OCI-LY1 (cell line): Measurements from ENCODE around the gene CHCHD3.
"Not testable (repeated sequence)": the region's sequence is repeated elsewhere in the genome, so short reads cannot be mapped to it uniquely, and the experiment has no call there.

Source experiments
- H2AFZ ChIP-seq: fragments of 200-600 bp; sonication (generic), shearing (Covaris generic); 2 replicates; pipeline ENCODE4 v1.6.0; 2014; ENCODE audit warnings: antibody characterized with exemption, mild to moderate bottlenecking, low read length
- H3F3A ChIP-seq: fragments of 200-600 bp; sonication (generic), shearing (Covaris generic); 2 replicates; pipeline ENCODE4 v1.6.0; 2014; ENCODE audit warnings: mild to moderate bottlenecking, antibody characterized with exemption, low read length, moderate library complexity; ENCODE audit not compliant: insufficient read depth
- H3K27ac ChIP-seq: fragments of 200-600 bp; sonication (generic); 2 replicates; pipeline ENCODE4 v1.5.1; 2014; ENCODE audit warnings: low read length, mixed run types, mild to moderate bottlenecking, low read depth; ENCODE audit not compliant: poor library complexity, severe bottlenecking
- H3K27me3 ChIP-seq: fragments of 200-600 bp; sonication (generic); 2 replicates; pipeline ENCODE4 v1.6.0; 2014; ENCODE audit warnings: antibody characterized with exemption, mild to moderate bottlenecking, low read length, moderate library complexity; ENCODE audit not compliant: insufficient read depth
- H3K36me3 ChIP-seq: fragments of 200-600 bp; sonication (generic); 2 replicates; pipeline ENCODE4 v1.6.1; 2014; ENCODE audit warnings: mild to moderate bottlenecking, antibody characterized with exemption, low read length, moderate library complexity, mixed read lengths; ENCODE audit not compliant: insufficient read depth
- H3K4me1 ChIP-seq: fragments of 200-600 bp; sonication (generic); 2 replicates; pipeline ENCODE4 v1.5.1; 2014; ENCODE audit warnings: mild to moderate bottlenecking, low read length, moderate library complexity; ENCODE audit not compliant: insufficient read depth, severe bottlenecking
- H3K4me2 ChIP-seq: fragments of 200-600 bp; sonication (generic), shearing (Covaris generic); 2 replicates; pipeline ENCODE4 v1.6.1; 2014; ENCODE audit warnings: low read length
- H3K4me3 ChIP-seq: fragments of 200-600 bp; sonication (generic); 2 replicates; pipeline ENCODE4 v1.5.1; 2014; ENCODE audit warnings: low read length, low read depth, mild to moderate bottlenecking, mixed read lengths; ENCODE audit not compliant: poor library complexity, severe bottlenecking
- H3K79me2 ChIP-seq: fragments of 200-600 bp; shearing (Covaris generic); 2 replicates; pipeline ENCODE4 v1.6.1; 2016; ENCODE audit warnings: mixed run types, low read length, mixed read lengths; ENCODE audit not compliant: insufficient read depth
- H3K9ac ChIP-seq: fragments of 200-600 bp; sonication (generic), shearing (Covaris generic); 2 replicates; pipeline ENCODE4 v1.6.1; 2014; ENCODE audit warnings: mild to moderate bottlenecking, low read length, mixed read lengths
- H3K9me2 ChIP-seq: fragments of 200-600 bp; sonication (generic), shearing (Covaris generic); 2 replicates; pipeline ENCODE4 v1.6.1; 2014; ENCODE audit warnings: low read depth, mild to moderate bottlenecking, low read length, mixed read lengths
- H3K9me3 ChIP-seq: fragments of 200-600 bp; shearing (Covaris generic); 2 replicates; pipeline ENCODE4 v1.6.1; 2014; ENCODE audit warnings: low read length, mixed read lengths
- H4K20me1 ChIP-seq: fragments of 200-600 bp; sonication (generic), shearing (Covaris generic); 2 replicates; pipeline ENCODE4 v1.6.0; 2016; ENCODE audit warnings: mild to moderate bottlenecking, low read length; ENCODE audit not compliant: insufficient read depth
- EZH2 ChIP-seq: fragments of 200-600 bp; sonication (generic), shearing (Covaris generic); IDR thresholded peaks from 2 replicates; pipeline ENCODE4 v1.8.0; 2017; ENCODE audit warnings: borderline replicate concordance, mixed run types, mild to moderate bottlenecking, antibody characterized with exemption, low read length, moderate library complexity, mixed read lengths
- TF ChIP-seq, protein P1 (sequence below): fragments of 200-600 bp; sonication (generic), shearing (Covaris generic); IDR thresholded peaks from 2 replicates; pipeline ENCODE4 v1.5.1; 2017; ENCODE audit warnings: mild to moderate bottlenecking, antibody characterized with exemption, low read length, moderate library complexity, mixed read lengths

The CHCHD3 gene

DNA sequence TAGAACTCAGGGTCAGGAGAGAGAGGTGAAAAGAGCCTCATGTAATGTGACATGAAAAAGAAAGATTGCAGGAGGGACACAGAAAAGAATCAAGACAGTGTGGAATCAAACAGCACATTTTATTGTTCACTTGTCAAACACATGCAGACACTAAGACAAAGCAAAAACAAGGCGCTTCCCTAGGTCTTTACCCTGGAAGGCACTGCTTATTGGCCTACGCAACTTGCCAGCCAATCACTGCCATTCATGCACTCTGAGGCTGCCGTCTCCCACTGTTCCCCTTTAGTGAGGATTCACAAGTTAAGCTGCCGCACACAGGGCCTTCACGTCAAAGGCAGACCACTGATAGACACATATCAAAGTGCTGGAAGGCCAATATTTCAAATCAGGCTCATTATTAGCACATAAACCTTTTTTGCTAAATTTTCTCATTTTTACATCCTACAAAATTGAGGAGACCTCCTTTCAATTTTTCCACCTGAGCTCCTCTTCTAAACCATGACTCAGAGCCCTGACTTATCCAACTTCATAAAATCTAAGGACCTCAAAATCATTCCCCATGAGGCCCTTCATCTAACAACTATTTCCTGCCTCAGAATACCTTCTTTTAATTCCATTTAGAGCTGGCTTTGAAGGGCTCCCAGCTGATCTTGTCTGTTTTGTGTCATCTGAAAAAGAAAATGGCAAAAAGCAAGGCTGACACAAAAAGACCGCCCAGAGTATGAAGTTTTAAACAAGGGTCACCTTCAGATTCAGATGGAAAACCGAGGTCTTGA is 149.4 kb downstream of the CHCHD3 start:
- Histone ChIP-seq H3K4me3 (no peak overlapping the region), H3K27me3 (no peaks in the 10 kb centered on the region), H3K4me1 (no peaks in the 10 kb centered on the region), H3K9me2 (no peaks in the 10 kb centered on the region), H4K20me1 (no peaks in the 10 kb centered on the region), H3F3A (no peaks in the 10 kb centered on the region), H3K4me2 (no peak overlapping the region), H3K9me3 (no peaks in the 10 kb centered on the region), H3K36me3 (peaks cover 18% of the 10 kb centered on the region), H2AFZ (no peak overlapping the region), H3K9ac (no peak overlapping the region), H3K27ac (no peak overlapping the region), H3K79me2 (no peaks in the 10 kb centered on the region)
- TF ChIP-seq EZH2: no peak
- TF ChIP-seq, protein P1, sequence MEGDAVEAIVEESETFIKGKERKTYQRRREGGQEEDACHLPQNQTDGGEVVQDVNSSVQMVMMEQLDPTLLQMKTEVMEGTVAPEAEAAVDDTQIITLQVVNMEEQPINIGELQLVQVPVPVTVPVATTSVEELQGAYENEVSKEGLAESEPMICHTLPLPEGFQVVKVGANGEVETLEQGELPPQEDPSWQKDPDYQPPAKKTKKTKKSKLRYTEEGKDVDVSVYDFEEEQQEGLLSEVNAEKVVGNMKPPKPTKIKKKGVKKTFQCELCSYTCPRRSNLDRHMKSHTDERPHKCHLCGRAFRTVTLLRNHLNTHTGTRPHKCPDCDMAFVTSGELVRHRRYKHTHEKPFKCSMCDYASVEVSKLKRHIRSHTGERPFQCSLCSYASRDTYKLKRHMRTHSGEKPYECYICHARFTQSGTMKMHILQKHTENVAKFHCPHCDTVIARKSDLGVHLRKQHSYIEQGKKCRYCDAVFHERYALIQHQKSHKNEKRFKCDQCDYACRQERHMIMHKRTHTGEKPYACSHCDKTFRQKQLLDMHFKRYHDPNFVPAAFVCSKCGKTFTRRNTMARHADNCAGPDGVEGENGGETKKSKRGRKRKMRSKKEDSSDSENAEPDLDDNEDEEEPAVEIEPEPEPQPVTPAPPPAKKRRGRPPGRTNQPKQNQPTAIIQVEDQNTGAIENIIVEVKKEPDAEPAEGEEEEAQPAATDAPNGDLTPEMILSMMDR: no peak

DNA sequence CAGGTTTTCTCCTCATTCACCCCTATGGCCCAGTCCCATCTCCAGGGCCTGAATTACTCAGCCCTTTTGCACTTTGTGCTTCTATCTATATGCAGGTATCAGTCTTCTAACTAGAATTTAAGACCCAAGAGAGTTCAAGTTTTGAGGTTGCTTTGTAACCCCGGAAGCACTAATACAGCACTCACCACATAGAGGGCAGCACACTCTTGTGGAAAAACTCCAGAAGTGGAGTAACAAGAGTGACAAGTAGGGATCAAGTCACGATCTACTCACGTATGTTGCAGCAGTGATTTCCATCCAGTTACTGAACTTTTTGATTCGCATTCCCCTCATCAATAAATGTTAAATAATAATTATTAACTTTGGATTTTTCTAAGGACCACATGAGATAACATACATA is 151.0 kb downstream of the CHCHD3 start:
- Histone ChIP-seq H3K36me3 (peaks cover 21% of the 10 kb centered on the region), H3K9me3 (no peaks in the 10 kb centered on the region), H2AFZ (no peak overlapping the region), H3K27ac (no peak overlapping the region), H3K4me2 (no peak overlapping the region), H3K9me2 (no peaks in the 10 kb centered on the region), H3K9ac (no peak overlapping the region), H3K27me3 (no peaks in the 10 kb centered on the region), H3K79me2 (no peaks in the 10 kb centered on the region), H3F3A (no peaks in the 10 kb centered on the region), H4K20me1 (no peaks in the 10 kb centered on the region), H3K4me3 (no peak overlapping the region), H3K4me1 (no peaks in the 10 kb centered on the region)
- no peak for TF ChIP-seq EZH2
- TF ChIP-seq, protein P1: peak; percentile 47; the same call in 1 of the 2 replicates

DNA sequence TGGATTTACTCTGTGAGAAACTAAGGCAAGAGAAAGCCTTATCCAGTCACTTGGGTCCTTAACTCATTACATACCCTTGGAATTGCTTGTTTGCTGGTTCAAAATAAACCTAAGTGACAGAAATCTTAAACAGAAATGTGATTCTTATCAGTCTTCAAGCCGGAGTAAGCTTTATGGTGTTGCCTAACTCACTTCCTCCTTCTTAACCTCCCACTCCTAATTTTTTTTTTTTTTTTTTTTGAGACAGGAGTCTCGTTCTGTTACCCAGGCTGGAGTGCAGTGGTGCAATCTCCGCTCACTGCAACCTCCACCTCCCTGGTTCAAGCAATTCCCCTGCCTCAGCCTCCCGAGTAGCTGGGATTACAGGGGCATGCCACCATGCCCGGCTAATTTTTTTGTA is 151.9 kb downstream of the CHCHD3 start:
- H3F3A ChIP-seq, H3K9me2 ChIP-seq, H3K27ac ChIP-seq, H3K9me3 ChIP-seq, H3K9ac ChIP-seq, H3K4me2 ChIP-seq, H2AFZ ChIP-seq, H3K79me2 ChIP-seq, H3K4me3 ChIP-seq, H3K27me3 ChIP-seq, H3K4me1 ChIP-seq, H4K20me1 ChIP-seq: not testable (repeated sequence)
- peaks cover 16% of the 10 kb centered on the region; the same call in 1 of the 2 replicates for H3K36me3 ChIP-seq

DNA sequence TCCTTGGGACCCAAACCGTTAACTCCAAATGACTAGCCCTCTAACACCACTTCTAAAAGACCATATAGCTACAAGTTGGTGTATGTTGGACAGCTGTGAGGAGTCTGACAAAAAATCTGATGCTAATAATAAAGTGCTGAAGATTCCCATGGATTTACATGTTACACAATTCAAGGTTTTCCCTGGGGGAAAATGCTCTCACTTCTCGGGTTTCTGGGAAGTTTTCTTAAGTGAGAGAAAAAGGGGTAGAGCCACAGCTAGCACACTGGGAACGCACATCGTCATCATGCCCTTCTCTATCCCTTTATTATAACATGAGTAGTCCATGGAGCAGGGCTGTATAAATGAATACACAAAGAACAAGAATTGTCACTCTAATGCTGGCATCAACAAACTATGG is 162.1 kb downstream of the CHCHD3 start:
- Histone ChIP-seq H3K4me2 (no peak overlapping the region), H3K9ac (no peak overlapping the region), H3K36me3 (peaks cover 7% of the 10 kb centered on the region; the same call in 1 of the 2 replicates), H3K4me3 (no peak overlapping the region), H3K9me3 (no peaks in the 10 kb centered on the region), H3F3A (no peaks in the 10 kb centered on the region), H3K27ac (no peak overlapping the region), H3K4me1 (no peaks in the 10 kb centered on the region), H3K27me3 (no peaks in the 10 kb centered on the region), H3K79me2 (no peaks in the 10 kb centered on the region), H3K9me2 (no peaks in the 10 kb centered on the region), H4K20me1 (no peaks in the 10 kb centered on the region), H2AFZ (no peak overlapping the region)
- TF ChIP-seq, protein P1: no peak
- no peak for TF ChIP-seq EZH2
